ENCODE data around the gene SPTSSB. TPM values are rescaled to one million over a fixed set of nuclear protein-coding genes. Genes with fewer than 3 reads are reported as not detected.

SPTSSB gene
- total and polyA plus RNA-seq, 2 experiments from 2014 or later = 23.5 to 33.5 TPM

GRCh38 chr3:161347726-161348125, 23.6 kb downstream of the SPTSSB start:
- no peaks in the 10 kb centered on the region for H4K20me1 ChIP-seq (replicated peaks; ENCODE audit: insufficient read depth)
- Mint-ChIP-seq H3K9me3 (no peaks in the 10 kb centered on the region), H3K4me3 (no peak overlapping the region), H3K27me3 (ENCODE audit: insufficient read depth, low read depth, poor library complexity) (no peaks in the 10 kb centered on the region), H3K36me3 (ENCODE audit: low read depth) (no peaks in the 10 kb centered on the region; the same call in 2 of the 3 replicates), H3K27ac (no peak overlapping the region), H3K4me1 (peaks cover 11% of the 10 kb centered on the region; the same call in 2 of the 3 replicates)
- H3K79me2 ChIP-seq (replicated peaks; ENCODE audit: insufficient read depth) = no peaks in the 10 kb centered on the region
- H2AFZ ChIP-seq = no peak overlapping the region
- no peaks in the 10 kb centered on the region for H3K9me2 ChIP-seq (ENCODE audit: insufficient read depth)
- H3K4me3 ChIP-seq = no peak overlapping the region
- no peak for DNase-seq (ENCODE audit: low spot score)
- no peak overlapping the region for H3K27ac ChIP-seq (ENCODE audit: low read depth)
- no peak overlapping the region for H3K4me2 ChIP-seq
- no peaks in the 10 kb centered on the region for H3K27me3 ChIP-seq (ENCODE audit: insufficient read depth)
- ATAC-seq = no peak
- no peaks in the 10 kb centered on the region for H3F3A ChIP-seq (replicated peaks; ENCODE audit: low read depth)
- no peaks in the 10 kb centered on the region for H3K4me1 ChIP-seq (ENCODE audit: insufficient read depth)
- no peaks in the 10 kb centered on the region for H3K36me3 ChIP-seq (ENCODE audit: insufficient read depth)
- no peak for TF ChIP-seq EZH2 (IDR thresholded peaks at IDR 0.05; ENCODE audit: low read depth, unreplicated experiment)
- TF ChIP-seq CTCF (conservative IDR thresholded peaks at IDR 0.05; ENCODE audit: low read depth in 2 of 2) = no peak
- TF ChIP-seq CREB1 (CRISPR knock-in tag; IDR thresholded peaks at IDR 0.05; ENCODE audit: low read depth) = no peak
- TF ChIP-seq JUNB (IDR thresholded peaks at IDR 0.05; ENCODE audit: unreplicated experiment) = no peak
- TF ChIP-seq EZH2phosphoT487 (IDR thresholded peaks at IDR 0.05; ENCODE audit: unreplicated experiment) = no peak
- TF ChIP-seq ZNF462 (CRISPR knock-in tag; IDR thresholded peaks at IDR 0.05) = no peak
- no peak for TF ChIP-seq POLR2AphosphoS5 (IDR thresholded peaks at IDR 0.05; ENCODE audit: low read depth)
- no peak for TF ChIP-seq ETS1 (IDR thresholded peaks at IDR 0.05)
- no peak for TF ChIP-seq ZNF331 (CRISPR knock-in tag; IDR thresholded peaks at IDR 0.05; ENCODE audit: low read depth)
- TF ChIP-seq REST (IDR thresholded peaks at IDR 0.05; ENCODE audit: unreplicated experiment) = no peak
- no peak for TF ChIP-seq STAT1 (IDR thresholded peaks at IDR 0.05; ENCODE audit: unreplicated experiment)
- no peak for TF ChIP-seq ZNF114 (CRISPR knock-in tag; IDR thresholded peaks at IDR 0.05)
- TF ChIP-seq NANOG (IDR thresholded peaks at IDR 0.05; ENCODE audit: borderline replicate concordance) = no peak

Measured in GM23338 (cell line).